Measurements from ENCODE around the gene LYRM7.
"Not testable (repeated sequence)": the region's sequence is repeated elsewhere in the genome, so short reads cannot be mapped to it uniquely, and the experiment has no call there.

The LYRM7 gene

GRCh38 chr5:131170540-131171275 lies at the start of gene LYRM7:
LYRM7 (plus strand) TSS chr5:131170944; CDS start chr5:131171021, 77 bp downstream.
- Mint-ChIP-seq H3K27ac (peak within 1 kb of the TSS; percentile 97 to 98), H3K4me1 (peaks cover 53% of the 10 kb centered on the region)
- DNase-seq: peak; percentile 93 to 97

GRCh38 chr5:131127244-131127643 lies 43.5 kb upstream of the LYRM7 start:
- not testable (repeated sequence) for H3K4me3 Mint-ChIP-seq, ATAC-seq, H3K27ac Mint-ChIP-seq, H3K27me3 Mint-ChIP-seq, H3K4me1 Mint-ChIP-seq, DNase-seq
- H3K9me3 Mint-ChIP-seq: peaks cover 13 to 31% of the 10 kb centered on the region in 2 donors

More at GRCh38 chr5:131170540-131171275, at the start of gene LYRM7:
- peak; percentile 98 for ATAC-seq
- H3K9me3 Mint-ChIP-seq: no peaks in the 10 kb centered on the region
- no peaks in the 10 kb centered on the region for H3K27me3 Mint-ChIP-seq
- peak within 1 kb of the TSS; percentile 96 to 98 for H3K4me3 Mint-ChIP-seq

GRCh38 chr5:131129306-131129705 lies 41.4 kb upstream of the LYRM7 start:
- Mint-ChIP-seq H3K4me3 (no peak overlapping the region), H3K9me3 (peaks cover 17 to 24% of the 10 kb centered on the region in 2 donors), H3K4me1 (no peaks in the 10 kb centered on the region), H3K27ac (no peak overlapping the region), H3K27me3 (no peaks in the 10 kb centered on the region)
- DNase-seq: no peak
- no peak for ATAC-seq

- not testable (repeated sequence) for H3K27me3 Mint-ChIP-seq, H3K27ac Mint-ChIP-seq, H3K4me3 Mint-ChIP-seq, DNase-seq, H3K4me1 Mint-ChIP-seq, ATAC-seq
- H3K9me3 Mint-ChIP-seq: peaks cover 11 to 23% of the 10 kb centered on the region in 2 donors
Measured at GRCh38 chr5:131133091-131133490, 37.7 kb upstream of the LYRM7 start.

- not testable (repeated sequence) for ATAC-seq, H3K27me3 Mint-ChIP-seq, H3K4me3 Mint-ChIP-seq, H3K27ac Mint-ChIP-seq, DNase-seq, H3K4me1 Mint-ChIP-seq
- peaks cover 7 to 23% of the 10 kb centered on the region in 2 donors for H3K9me3 Mint-ChIP-seq
Measured at GRCh38 chr5:131138406-131138805, 32.3 kb upstream of the LYRM7 start.

GRCh38 chr5:131139321-131139720 lies 31.4 kb upstream of the LYRM7 start:
- ATAC-seq (no peak), DNase-seq (no peak)
- H3K9me3 Mint-ChIP-seq: peaks cover 7 to 23% of the 10 kb centered on the region in 2 donors
- no peak overlapping the region for H3K4me3 Mint-ChIP-seq
- no peak overlapping the region for H3K27ac Mint-ChIP-seq
- H3K27me3 Mint-ChIP-seq: no peaks in the 10 kb centered on the region
- H3K4me1 Mint-ChIP-seq: peaks cover 5% of the 10 kb centered on the region

- no peak for DNase-seq
- H3K4me1 Mint-ChIP-seq: peaks cover 5% of the 10 kb centered on the region
- no peak overlapping the region for H3K27ac Mint-ChIP-seq
- H3K9me3 Mint-ChIP-seq: no peaks in the 10 kb centered on the region
- no peak overlapping the region for H3K4me3 Mint-ChIP-seq
- no peak for ATAC-seq
- no peaks in the 10 kb centered on the region for H3K27me3 Mint-ChIP-seq
Measured at GRCh38 chr5:131142970-131143617, 27.6 kb upstream of the LYRM7 start.

GRCh38 chr5:131147258-131147657 lies 23.5 kb upstream of the LYRM7 start:
- H3K27me3 Mint-ChIP-seq: no peaks in the 10 kb centered on the region
- ATAC-seq (no peak), DNase-seq (no peak)
- no peak overlapping the region for H3K4me3 Mint-ChIP-seq
- no peak overlapping the region for H3K27ac Mint-ChIP-seq
- H3K9me3 Mint-ChIP-seq: no peaks in the 10 kb centered on the region
- H3K4me1 Mint-ChIP-seq: peaks cover 4% of the 10 kb centered on the region

- Mint-ChIP-seq H3K4me3 (no peak overlapping the region), H3K9me3 (no peaks in the 10 kb centered on the region), H3K27me3 (no peaks in the 10 kb centered on the region), H3K4me1 (peaks cover 4% of the 10 kb centered on the region), H3K27ac (no peak overlapping the region)
- ATAC-seq (no peak), DNase-seq (no peak)
Measured at GRCh38 chr5:131148835-131149234, 21.9 kb upstream of the LYRM7 start.

- no peak overlapping the region for H3K4me3 Mint-ChIP-seq
- no peaks in the 10 kb centered on the region for H3K27me3 Mint-ChIP-seq
- no peak overlapping the region for H3K27ac Mint-ChIP-seq
- H3K9me3 Mint-ChIP-seq: no peaks in the 10 kb centered on the region
- no peak for ATAC-seq
- DNase-seq: no peak
- peaks cover 4% of the 10 kb centered on the region for H3K4me1 Mint-ChIP-seq
Measured at GRCh38 chr5:131150408-131150807, 20.3 kb upstream of the LYRM7 start.

GRCh38 chr5:131151216-131151615 lies 19.5 kb upstream of the LYRM7 start:
- no peaks in the 10 kb centered on the region for H3K9me3 Mint-ChIP-seq
- DNase-seq: no peak
- no peaks in the 10 kb centered on the region for H3K27me3 Mint-ChIP-seq
- H3K27ac Mint-ChIP-seq: no peak overlapping the region
- H3K4me1 Mint-ChIP-seq: peaks cover 4% of the 10 kb centered on the region
- H3K4me3 Mint-ChIP-seq: no peak overlapping the region
- no peak for ATAC-seq

GRCh38 chr5:131156385-131156784 lies 14.4 kb upstream of the LYRM7 start:
- DNase-seq: no peak
- Mint-ChIP-seq H3K9me3 (no peaks in the 10 kb centered on the region), H3K27me3 (no peaks in the 10 kb centered on the region), H3K4me3 (no peak overlapping the region), H3K27ac (peak overlapping the region in 1 of 2 donors; percentile 61), H3K4me1 (peaks cover 18% of the 10 kb centered on the region)
- no peak for ATAC-seq

- no peak for DNase-seq
- no peak overlapping the region for H3K4me3 Mint-ChIP-seq
- H3K27ac Mint-ChIP-seq: no peak overlapping the region
- H3K27me3 Mint-ChIP-seq: no peaks in the 10 kb centered on the region
- no peaks in the 10 kb centered on the region for H3K9me3 Mint-ChIP-seq
- H3K4me1 Mint-ChIP-seq: peaks cover 24% of the 10 kb centered on the region
- ATAC-seq: no peak
Measured at GRCh38 chr5:131156957-131157356, 13.8 kb upstream of the LYRM7 start.

GRCh38 chr5:131160134-131160533 lies 10.6 kb upstream of the LYRM7 start:
- DNase-seq (no peak), ATAC-seq (no peak)
- no peak overlapping the region for H3K4me3 Mint-ChIP-seq
- H3K4me1 Mint-ChIP-seq: peaks cover 41% of the 10 kb centered on the region
- H3K27ac Mint-ChIP-seq: no peak overlapping the region
- H3K27me3 Mint-ChIP-seq: no peaks in the 10 kb centered on the region
- no peaks in the 10 kb centered on the region for H3K9me3 Mint-ChIP-seq

- peak overlapping the region; percentile 83 to 93 for H3K4me3 Mint-ChIP-seq
- H3K27me3 Mint-ChIP-seq: no peaks in the 10 kb centered on the region
- H3K4me1 Mint-ChIP-seq: peaks cover 58% of the 10 kb centered on the region
- no peak for ATAC-seq
- H3K27ac Mint-ChIP-seq: peak overlapping the region; percentile 88 to 97
- no peak for DNase-seq
- no peaks in the 10 kb centered on the region for H3K9me3 Mint-ChIP-seq
Measured at GRCh38 chr5:131163276-131164119, 7.2 kb upstream of the LYRM7 start.

Data from stimulated activated naive CD8-positive, alpha-beta T cell treated with anti-CD3 and anti-CD28 coated beads, Interleukin-15, amount 100 ng/mL, for 72 hours (primary cell).